Measurements from ENCODE around the gene EIF4E. TPM values are rescaled to one million over a fixed set of nuclear protein-coding genes. Genes with fewer than 3 reads are reported as not detected.
"Not testable (repeated sequence)": the region's sequence is repeated elsewhere in the genome, so short reads cannot be mapped to it uniquely, and the experiment has no call there.

EIF4E gene
- total and polyA plus RNA-seq, 2 donors (not counting 1 experiment from before 2014, with no cell fraction given): 20.9 to 71.2 TPM

- peaks cover 5% of the 10 kb centered on the region for H3K27me3 Mint-ChIP-seq
- Histone ChIP-seq H3K36me3 (replicated peaks in 1 of 2; ENCODE audit: control extremely low read depth in 1 of 2, control insufficient read depth in 1 of 2, extremely low read depth in 1 of 2, insufficient read depth in 2 of 2, low read length in 1 of 2) (no peaks in the 10 kb centered on the region), H3K27me3 (replicated peaks in 1 of 4; ENCODE audit: control extremely low read depth in 1 of 4, control insufficient read depth in 3 of 4, insufficient read depth in 4 of 4, low read length in 3 of 4) (no peaks in the 10 kb centered on the region), H3K4me1 (ENCODE audit: control insufficient read depth in 2 of 2, insufficient read depth in 2 of 2, low read length in 2 of 2) (no peaks in the 10 kb centered on the region), H3K9me3 (ENCODE audit: control extremely low read depth in 1 of 3, control insufficient read depth in 2 of 3, insufficient read depth in 1 of 3, low read length in 2 of 3) (peaks cover 3 to 13% (median 8%) of the 10 kb centered on the region in 3 donors), H2AFZ (ENCODE audit: insufficient read depth, low read depth, low read length, poor library complexity, severe bottlenecking) (no peak overlapping the region), H4K20me1 (ENCODE audit: control insufficient read depth, insufficient read depth, low read length, poor library complexity, severe bottlenecking) (no peaks in the 10 kb centered on the region), H3K4me2 (replicated peaks; ENCODE audit: low read depth, low read length, poor library complexity, severe bottlenecking) (no peak overlapping the region), H3K9ac (ENCODE audit: low read length) (no peak overlapping the region), H3K4me3 (ENCODE audit: control extremely low read depth in 1 of 5, extremely low read depth in 1 of 5, insufficient read depth in 1 of 5, low read depth in 2 of 5, low read length in 4 of 5) (no peak overlapping the region), H3K79me2 (ENCODE audit: control insufficient read depth, insufficient read depth, low read length) (no peaks in the 10 kb centered on the region), H3K27ac (ENCODE audit: low read length in 2 of 2) (no peak overlapping the region)
- POLR2A ChIA-PET: no interaction called here
- no peak for ATAC-seq (ENCODE audit: low read depth)
- intact Hi-C loops (cut with micrococcal nuclease): no loop called here
- CTCF ChIA-PET: no interaction called here
- peaks cover 8% of the 10 kb centered on the region for H3K9me3 Mint-ChIP-seq (ENCODE audit: insufficient read depth)
- no peak overlapping the region for H3K4me3 Mint-ChIP-seq
- H3K4me1 Mint-ChIP-seq: no peaks in the 10 kb centered on the region
- DNase-seq: peak; percentile 19
- TF ChIP-seq CTCF (IDR thresholded peaks at IDR 0.05): no peak
- H3K27ac Mint-ChIP-seq: no peak overlapping the region
These were observed 83.0 kb downstream of the EIF4E start for GRCh38 chr4:98845960-98846359.

- not testable (repeated sequence) for H3K4me1 Mint-ChIP-seq; ATAC-seq (ENCODE audit: low read depth)
These were observed 86.0 kb downstream of the EIF4E start for GRCh38 chr4:98842917-98843316.

More at GRCh38 chr4:98842917-98843316, 86.0 kb downstream of the EIF4E start:
- H3K9ac ChIP-seq (ENCODE audit: low read length); H3K4me2 ChIP-seq (replicated peaks; ENCODE audit: low read depth, low read length, poor library complexity, severe bottlenecking); H3K9me3 Mint-ChIP-seq (ENCODE audit: insufficient read depth); H3K36me3 ChIP-seq (replicated peaks in 1 of 2; ENCODE audit: control extremely low read depth in 1 of 2, control insufficient read depth in 1 of 2, extremely low read depth in 1 of 2, insufficient read depth in 2 of 2, low read length in 1 of 2); POLR2A ChIA-PET; H3K4me3 Mint-ChIP-seq; H4K20me1 ChIP-seq (ENCODE audit: control insufficient read depth, insufficient read depth, low read length, poor library complexity, severe bottlenecking); H3K27ac Mint-ChIP-seq; CTCF ChIA-PET; H2AFZ ChIP-seq (ENCODE audit: insufficient read depth, low read depth, low read length, poor library complexity, severe bottlenecking); H3K27ac ChIP-seq (ENCODE audit: low read length in 2 of 2); H3K79me2 ChIP-seq (ENCODE audit: control insufficient read depth, insufficient read depth, low read length); DNase-seq; H3K27me3 Mint-ChIP-seq; H3K4me3 ChIP-seq (ENCODE audit: control extremely low read depth in 1 of 5, extremely low read depth in 1 of 5, insufficient read depth in 1 of 5, low read depth in 2 of 5, low read length in 4 of 5); H3K27me3 ChIP-seq (replicated peaks in 1 of 4; ENCODE audit: control extremely low read depth in 1 of 4, control insufficient read depth in 3 of 4, insufficient read depth in 4 of 4, low read length in 3 of 4); H3K4me1 ChIP-seq (ENCODE audit: control insufficient read depth in 2 of 2, insufficient read depth in 2 of 2, low read length in 2 of 2); intact Hi-C loops (cut with micrococcal nuclease): not testable (repeated sequence)
- 92% methylated on average over 6 of the region's 11 CpGs for WGBS (ENCODE audit: insufficient coverage)
- peaks cover 3 to 13% (median 8%) of the 10 kb centered on the region in 3 donors for H3K9me3 ChIP-seq (ENCODE audit: control extremely low read depth in 1 of 3, control insufficient read depth in 2 of 3, insufficient read depth in 1 of 3, low read length in 2 of 3)

Measured in B cell (primary cell).